Measurements from ENCODE around the gene DISP2.

DISP2 gene

GRCh38 chr15:40339621-40339945, 18.4 kb upstream of the DISP2 start:
- TF ChIP-seq, protein P1, sequence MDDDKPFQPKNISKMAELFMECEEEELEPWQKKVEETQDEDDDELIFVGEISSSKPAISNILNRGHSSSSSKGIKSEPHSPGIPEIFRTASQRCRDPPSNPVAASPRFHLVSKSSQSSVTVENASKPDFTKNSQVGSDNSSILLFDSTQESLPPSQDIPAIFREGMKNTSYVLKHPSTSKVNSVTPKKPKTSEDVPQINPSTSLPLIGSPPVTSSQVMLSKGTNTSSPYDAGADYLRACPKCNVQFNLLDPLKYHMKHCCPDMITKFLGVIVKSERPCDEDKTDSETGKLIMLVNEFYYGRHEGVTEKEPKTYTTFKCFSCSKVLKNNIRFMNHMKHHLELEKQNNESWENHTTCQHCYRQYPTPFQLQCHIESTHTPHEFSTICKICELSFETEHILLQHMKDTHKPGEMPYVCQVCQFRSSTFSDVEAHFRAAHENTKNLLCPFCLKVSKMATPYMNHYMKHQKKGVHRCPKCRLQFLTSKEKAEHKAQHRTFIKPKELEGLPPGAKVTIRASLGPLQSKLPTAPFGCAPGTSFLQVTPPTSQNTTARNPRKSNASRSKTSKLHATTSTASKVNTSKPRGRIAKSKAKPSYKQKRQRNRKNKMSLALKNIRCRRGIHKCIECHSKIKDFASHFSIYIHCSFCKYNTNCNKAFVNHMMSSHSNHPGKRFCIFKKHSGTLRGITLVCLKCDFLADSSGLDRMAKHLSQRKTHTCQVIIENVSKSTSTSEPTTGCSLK (tag by site-specific recombination; IDR thresholded peaks at IDR 0.05): no peak
- TF ChIP-seq ZNF48 (tag by site-specific recombination; IDR thresholded peaks at IDR 0.05) (no peak), BCL11B (tag by site-specific recombination; IDR thresholded peaks at IDR 0.05; ENCODE audit: low read depth) (no peak), CTCF (tag by site-specific recombination; IDR thresholded peaks at IDR 0.05) (peak; percentile 57; the same call in 1 of the 2 replicates), GLIS1 (tag by site-specific recombination; IDR thresholded peaks at IDR 0.05) (peak; percentile 66), ZNF366 (tag by site-specific recombination; conservative IDR thresholded peaks at IDR 0.05) (no peak)
- Histone ChIP-seq H3K27ac (ENCODE audit: extremely low read depth, low read depth, low read length) (peak overlapping the region; percentile 84; the same call in 1 of the 2 replicates), H3K9me3 (ENCODE audit: control insufficient read depth, insufficient read depth, low read depth, low read length) (no peaks in the 10 kb centered on the region), H3K4me1 (ENCODE audit: control insufficient read depth, insufficient read depth, low read length) (peaks cover 10% of the 10 kb centered on the region), H3K36me3 (ENCODE audit: control insufficient read depth in 2 of 2, insufficient read depth in 1 of 2, low read length in 2 of 2) (no peaks in the 10 kb centered on the region), H3K4me3 (ENCODE audit: low read depth, low read length) (no peak overlapping the region)
- POLR2A ChIA-PET: interaction anchor here (0.9 to 1.5 kb wide), 2 partner anchors 17 to 27 kb away, joined by 3 to 5 read pairs; no protein-coding TSS in a partner anchor
- CTCF ChIA-PET: interaction anchor here (0.5 to 7.1 kb wide), 16 partner anchors 12 to 304 kb away, joined by 3 to 82 read pairs (median 4); partner anchors contain the start of gene INAFM2

DNA sequence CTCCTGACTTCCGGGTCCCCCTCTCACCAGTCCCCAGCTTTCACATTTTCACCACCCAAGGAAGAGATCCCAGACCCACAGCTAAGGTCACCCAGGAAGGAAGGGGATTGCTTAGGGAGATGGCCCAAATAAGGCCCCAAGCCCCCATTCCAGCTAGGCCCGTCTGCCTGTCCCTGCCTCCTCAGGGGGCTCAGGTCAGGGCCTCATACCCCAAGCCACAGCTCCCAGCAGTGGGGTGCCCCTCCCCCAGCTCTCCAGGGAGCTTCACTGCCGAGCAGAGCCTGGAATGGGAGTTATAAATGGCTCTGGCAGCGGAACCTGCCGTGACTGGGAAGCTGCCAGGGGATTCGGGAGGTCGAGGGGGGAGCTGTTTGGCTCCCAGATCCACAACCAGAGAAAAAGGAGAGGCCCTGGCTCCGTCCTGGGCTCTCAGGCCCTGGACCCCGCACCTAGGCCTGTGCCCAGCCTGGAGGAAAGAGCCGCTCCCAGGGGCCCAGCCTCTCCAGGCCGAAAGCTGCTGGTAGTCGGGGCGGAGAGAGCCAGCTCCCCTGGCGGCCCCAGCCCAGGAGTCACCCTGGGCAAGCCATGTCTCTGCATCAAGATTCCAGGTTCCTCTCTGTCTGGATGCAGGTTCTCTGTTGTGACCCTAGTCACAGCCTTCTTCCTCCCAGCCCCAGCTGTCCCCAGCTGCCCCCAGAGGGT, 17.8 kb upstream of the DISP2 start:
- ChIA-PET POLR2A (interaction anchor here (0.9 to 1.5 kb wide), 3 partner anchors 8 to 27 kb away, joined by 3 to 5 read pairs (median 3); no protein-coding TSS in a partner anchor), CTCF (interaction anchor here (0.6 to 7.1 kb wide), 13 partner anchors 12 to 445 kb away, joined by 3 to 82 read pairs (median 4); partner anchors contain the start of gene INAFM2)
- H3K4me1 ChIP-seq (ENCODE audit: control insufficient read depth, insufficient read depth, low read length): peaks cover 10% of the 10 kb centered on the region
- no peaks in the 10 kb centered on the region for H3K36me3 ChIP-seq (ENCODE audit: control insufficient read depth in 2 of 2, insufficient read depth in 1 of 2, low read length in 2 of 2)
- peak overlapping the region; percentile 15 for H3K4me3 ChIP-seq (ENCODE audit: low read depth, low read length)
- no peaks in the 10 kb centered on the region for H3K9me3 ChIP-seq (ENCODE audit: control insufficient read depth, insufficient read depth, low read depth, low read length)
- H3K27ac ChIP-seq (ENCODE audit: extremely low read depth, low read depth, low read length): peak overlapping the region; percentile 84
- no peak for TF ChIP-seq MZF1 (tag by site-specific recombination; IDR thresholded peaks at IDR 0.05; ENCODE audit: borderline replicate concordance)
- no peak for TF ChIP-seq ZNF768 (tag by site-specific recombination; IDR thresholded peaks at IDR 0.05)
- peak; percentile 16; the same call in 1 of the 2 replicates for TF ChIP-seq ZXDB (tag by site-specific recombination; IDR thresholded peaks at IDR 0.05)
- no peak for TF ChIP-seq ZEB2 (tag by site-specific recombination; IDR thresholded peaks at IDR 0.05)
- TF ChIP-seq ZNF830 (tag by site-specific recombination; IDR thresholded peaks at IDR 0.05; ENCODE audit: low read depth): no peak
- no peak for TF ChIP-seq RBAK (tag by site-specific recombination; IDR thresholded peaks at IDR 0.05)
- TF ChIP-seq, protein P2, sequence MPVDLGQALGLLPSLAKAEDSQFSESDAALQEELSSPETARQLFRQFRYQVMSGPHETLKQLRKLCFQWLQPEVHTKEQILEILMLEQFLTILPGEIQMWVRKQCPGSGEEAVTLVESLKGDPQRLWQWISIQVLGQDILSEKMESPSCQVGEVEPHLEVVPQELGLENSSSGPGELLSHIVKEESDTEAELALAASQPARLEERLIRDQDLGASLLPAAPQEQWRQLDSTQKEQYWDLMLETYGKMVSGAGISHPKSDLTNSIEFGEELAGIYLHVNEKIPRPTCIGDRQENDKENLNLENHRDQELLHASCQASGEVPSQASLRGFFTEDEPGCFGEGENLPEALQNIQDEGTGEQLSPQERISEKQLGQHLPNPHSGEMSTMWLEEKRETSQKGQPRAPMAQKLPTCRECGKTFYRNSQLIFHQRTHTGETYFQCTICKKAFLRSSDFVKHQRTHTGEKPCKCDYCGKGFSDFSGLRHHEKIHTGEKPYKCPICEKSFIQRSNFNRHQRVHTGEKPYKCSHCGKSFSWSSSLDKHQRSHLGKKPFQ (tag by site-specific recombination; IDR thresholded peaks at IDR 0.05): no peak
- no peak for TF ChIP-seq INSM2 (tag by site-specific recombination; IDR thresholded peaks at IDR 0.05)
- TF ChIP-seq ZNF585B (tag by site-specific recombination; IDR thresholded peaks at IDR 0.05): no peak
- TF ChIP-seq ZNF488 (tag by site-specific recombination; IDR thresholded peaks at IDR 0.05): no peak
- TF ChIP-seq, protein P3, sequence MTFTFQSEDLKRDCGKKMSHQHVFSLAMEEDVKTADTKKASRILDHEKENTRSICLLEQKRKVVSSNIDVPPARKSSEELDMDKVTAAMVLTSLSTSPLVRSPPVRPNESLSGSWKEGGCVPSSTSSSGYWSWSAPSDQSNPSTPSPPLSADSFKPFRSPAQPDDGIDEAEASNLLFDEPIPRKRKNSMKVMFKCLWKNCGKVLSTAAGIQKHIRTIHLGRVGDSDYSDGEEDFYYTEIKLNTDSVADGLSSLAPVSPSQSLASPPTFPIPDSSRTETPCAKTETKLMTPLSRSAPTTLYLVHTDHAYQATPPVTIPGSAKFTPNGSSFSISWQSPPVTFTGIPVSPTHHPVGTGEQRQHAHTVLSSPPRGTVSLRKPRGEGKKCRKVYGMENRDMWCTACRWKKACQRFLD (tag by site-specific recombination; IDR thresholded peaks at IDR 0.05): no peak
- TF ChIP-seq ZSCAN23 (tag by site-specific recombination; IDR thresholded peaks at IDR 0.05): no peak
- no peak for TF ChIP-seq ZNF292 (tag by site-specific recombination; IDR thresholded peaks at IDR 0.05; ENCODE audit: borderline replicate concordance, low read depth)
- TF ChIP-seq ZFHX2 (tag by site-specific recombination; conservative IDR thresholded peaks at IDR 0.05): no peak
- 0 out of 2 replicates have a peak, but pooled peaks have one; percentile 8 for TF ChIP-seq ZNF341 (tag by site-specific recombination; IDR thresholded peaks at IDR 0.05; ENCODE audit: low read depth)
- TF ChIP-seq ZNF423 (tag by site-specific recombination; IDR thresholded peaks at IDR 0.05): peak; percentile 30; the same call in 1 of the 2 replicates
- TF ChIP-seq MEIS1 (CRISPR knock-in tag; IDR thresholded peaks at IDR 0.05; ENCODE audit: borderline replicate concordance): no peak

Data from HEK293 (cell line).